ENCODE data around the gene ABCA8. TPM values are rescaled to one million over a fixed set of nuclear protein-coding genes. Genes with fewer than 3 reads are reported as not detected.
"Not testable (repeated sequence)": the region's sequence is repeated elsewhere in the genome, so short reads cannot be mapped to it uniquely, and the experiment has no call there.

Gene ABCA8
- total RNA-seq, 2 donors from 2014 or later: not detected

- H3K4me1 Mint-ChIP-seq; H3K4me3 Mint-ChIP-seq; DNase-seq; H3K27ac Mint-ChIP-seq; H3K9me3 ChIP-seq (ENCODE audit: control insufficient read depth, low read length, poor library complexity, severe bottlenecking); H3K27me3 Mint-ChIP-seq; ATAC-seq; H3K36me3 Mint-ChIP-seq (ENCODE audit: low read depth): not testable (repeated sequence)
These were observed 3.9 kb upstream of the ABCA8 start for GRCh38 chr17:68959117-68959516.

- Mint-ChIP-seq H3K4me1 (no peaks in the 10 kb centered on the region), H3K27ac (no peak overlapping the region), H3K27me3 (peaks cover 6% of the 10 kb centered on the region), H3K36me3 (ENCODE audit: low read depth) (no peaks in the 10 kb centered on the region), H3K4me3 (no peak overlapping the region)
- DNase-seq: no peak
- no peaks in the 10 kb centered on the region for H3K9me3 ChIP-seq (ENCODE audit: control insufficient read depth, low read length, poor library complexity, severe bottlenecking)
- ATAC-seq: no peak
These were observed 2.8 kb upstream of the ABCA8 start for GRCh38 chr17:68957944-68958343.

DNA sequence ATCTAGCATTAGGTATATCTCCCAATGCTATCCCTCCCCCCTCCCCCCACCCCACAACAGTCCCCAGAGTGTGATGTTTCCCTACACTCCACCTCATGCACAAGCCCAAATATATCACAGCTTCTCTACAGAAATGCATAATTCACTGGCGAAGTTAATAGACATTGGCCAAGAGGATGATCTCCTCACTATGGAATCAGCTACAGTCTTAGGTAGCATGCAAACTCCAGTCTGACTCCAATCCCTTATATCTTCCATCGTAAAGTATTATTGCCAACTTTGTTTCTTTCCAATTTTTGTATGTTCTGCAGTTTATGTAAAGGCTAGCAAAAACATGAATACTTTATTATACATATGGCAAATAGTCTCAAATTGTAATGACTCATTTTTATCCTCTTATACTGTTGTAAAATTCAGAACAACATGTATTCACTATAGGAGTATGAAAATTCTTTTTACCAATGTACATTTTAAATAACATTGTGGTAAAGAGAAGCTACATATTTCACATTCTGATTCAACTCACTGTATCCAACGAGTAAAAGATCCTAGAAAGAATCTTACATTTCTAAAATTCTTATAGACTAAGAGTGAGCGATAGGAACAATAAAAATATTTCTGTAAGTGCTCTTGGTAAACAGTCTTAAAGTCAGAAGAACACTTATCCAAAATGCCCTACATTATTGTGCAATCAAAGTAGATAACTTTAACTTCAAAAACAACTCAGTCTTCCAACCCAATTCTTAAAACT is 871 bp downstream of the ABCA8 start:
- Mint-ChIP-seq H3K4me3 (no peak overlapping the region), H3K36me3 (ENCODE audit: low read depth) (no peaks in the 10 kb centered on the region), H3K27me3 (peaks cover 14% of the 10 kb centered on the region), H3K27ac (no peak overlapping the region), H3K4me1 (no peaks in the 10 kb centered on the region)
- no peaks in the 10 kb centered on the region for H3K9me3 ChIP-seq (ENCODE audit: control insufficient read depth, low read length, poor library complexity, severe bottlenecking)
- no peak for ATAC-seq
- DNase-seq: no peak

- no peaks in the 10 kb centered on the region for H3K4me1 Mint-ChIP-seq
- ATAC-seq (no peak), DNase-seq (no peak)
- no peak overlapping the region for H3K27ac Mint-ChIP-seq
- H3K9me3 ChIP-seq (ENCODE audit: control insufficient read depth, low read length, poor library complexity, severe bottlenecking): no peaks in the 10 kb centered on the region
- H3K4me3 Mint-ChIP-seq: no peak overlapping the region
- peaks cover 14% of the 10 kb centered on the region for H3K27me3 Mint-ChIP-seq
- H3K36me3 Mint-ChIP-seq (ENCODE audit: low read depth): no peaks in the 10 kb centered on the region
These were observed 1.7 kb downstream of the ABCA8 start for GRCh38 chr17:68953340-68953997.

GRCh38 chr17:68950725-68951124 is 4.5 kb downstream of the ABCA8 start:
- Mint-ChIP-seq H3K27ac (no peak overlapping the region), H3K27me3 (peaks cover 14% of the 10 kb centered on the region), H3K4me3 (no peak overlapping the region), H3K4me1 (no peaks in the 10 kb centered on the region), H3K36me3 (ENCODE audit: low read depth) (no peaks in the 10 kb centered on the region)
- no peak for DNase-seq
- H3K9me3 ChIP-seq (ENCODE audit: control insufficient read depth, low read length, poor library complexity, severe bottlenecking): no peaks in the 10 kb centered on the region
- no peak for ATAC-seq

- H3K36me3 Mint-ChIP-seq (ENCODE audit: low read depth); H3K4me3 Mint-ChIP-seq; H3K9me3 ChIP-seq (ENCODE audit: control insufficient read depth, low read length, poor library complexity, severe bottlenecking); ATAC-seq; H3K4me1 Mint-ChIP-seq; H3K27me3 Mint-ChIP-seq; DNase-seq; H3K27ac Mint-ChIP-seq: not testable (repeated sequence)
These were observed 7.3 kb downstream of the ABCA8 start for GRCh38 chr17:68947868-68948267.

- no peaks in the 10 kb centered on the region for H3K4me1 Mint-ChIP-seq
- no peaks in the 10 kb centered on the region for H3K9me3 ChIP-seq (ENCODE audit: control insufficient read depth, low read length, poor library complexity, severe bottlenecking)
- ATAC-seq (no peak), DNase-seq (no peak)
- no peak overlapping the region for H3K27ac Mint-ChIP-seq
- H3K4me3 Mint-ChIP-seq: no peak overlapping the region
- peaks cover 7% of the 10 kb centered on the region for H3K27me3 Mint-ChIP-seq
- no peaks in the 10 kb centered on the region for H3K36me3 Mint-ChIP-seq (ENCODE audit: low read depth)
These were observed 10.7 kb downstream of the ABCA8 start for GRCh38 chr17:68944435-68945035.

DNA sequence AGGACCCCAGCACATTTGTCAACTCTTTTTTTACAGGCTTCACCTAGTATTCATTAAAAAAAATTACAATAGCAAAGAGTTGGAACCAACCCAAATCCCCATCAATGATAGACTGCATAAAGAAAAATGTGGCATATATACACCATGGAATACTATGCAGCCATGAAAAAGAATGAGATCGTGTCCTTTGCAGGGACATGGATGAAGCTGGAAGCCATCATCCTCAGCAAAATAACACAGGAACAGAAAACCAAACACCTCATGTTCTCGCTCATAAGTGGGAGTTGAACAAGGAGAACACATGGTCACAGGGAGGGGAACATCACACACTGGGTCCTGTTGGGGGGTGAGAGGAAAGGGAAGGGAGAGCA is 11.4 kb downstream of the ABCA8 start:
- not testable (repeated sequence) for H3K27ac Mint-ChIP-seq; H3K36me3 Mint-ChIP-seq (ENCODE audit: low read depth); H3K4me1 Mint-ChIP-seq; ATAC-seq; H3K4me3 Mint-ChIP-seq; DNase-seq; H3K9me3 ChIP-seq (ENCODE audit: control insufficient read depth, low read length, poor library complexity, severe bottlenecking)
- H3K27me3 Mint-ChIP-seq: peaks cover 13% of the 10 kb centered on the region

- DNase-seq: no peak
- no peaks in the 10 kb centered on the region for H3K36me3 Mint-ChIP-seq (ENCODE audit: low read depth)
- H3K9me3 ChIP-seq (ENCODE audit: control insufficient read depth, low read length, poor library complexity, severe bottlenecking): no peaks in the 10 kb centered on the region
- no peaks in the 10 kb centered on the region for H3K4me1 Mint-ChIP-seq
- no peak for ATAC-seq
- peaks cover 13% of the 10 kb centered on the region for H3K27me3 Mint-ChIP-seq
- H3K27ac Mint-ChIP-seq: no peak overlapping the region
- H3K4me3 Mint-ChIP-seq: no peak overlapping the region
These were observed 11.9 kb downstream of the ABCA8 start for GRCh38 chr17:68943123-68943811.

- H3K9me3 ChIP-seq (ENCODE audit: control insufficient read depth, low read length, poor library complexity, severe bottlenecking): no peaks in the 10 kb centered on the region
- Mint-ChIP-seq H3K27me3 (peaks cover 13% of the 10 kb centered on the region), H3K27ac (no peak overlapping the region), H3K4me1 (no peaks in the 10 kb centered on the region), H3K36me3 (ENCODE audit: low read depth) (no peaks in the 10 kb centered on the region), H3K4me3 (no peak overlapping the region)
- ATAC-seq: no peak
- DNase-seq: no peak
These were observed 12.8 kb downstream of the ABCA8 start for GRCh38 chr17:68942389-68942788.

GRCh38 chr17:68941761-68942160 is 13.4 kb downstream of the ABCA8 start:
- DNase-seq (no peak), ATAC-seq (no peak)
- no peak overlapping the region for H3K4me3 Mint-ChIP-seq
- no peaks in the 10 kb centered on the region for H3K4me1 Mint-ChIP-seq
- no peak overlapping the region for H3K27ac Mint-ChIP-seq
- H3K36me3 Mint-ChIP-seq (ENCODE audit: low read depth): no peaks in the 10 kb centered on the region
- H3K9me3 ChIP-seq (ENCODE audit: control insufficient read depth, low read length, poor library complexity, severe bottlenecking): no peaks in the 10 kb centered on the region
- peaks cover 13% of the 10 kb centered on the region for H3K27me3 Mint-ChIP-seq

DNA sequence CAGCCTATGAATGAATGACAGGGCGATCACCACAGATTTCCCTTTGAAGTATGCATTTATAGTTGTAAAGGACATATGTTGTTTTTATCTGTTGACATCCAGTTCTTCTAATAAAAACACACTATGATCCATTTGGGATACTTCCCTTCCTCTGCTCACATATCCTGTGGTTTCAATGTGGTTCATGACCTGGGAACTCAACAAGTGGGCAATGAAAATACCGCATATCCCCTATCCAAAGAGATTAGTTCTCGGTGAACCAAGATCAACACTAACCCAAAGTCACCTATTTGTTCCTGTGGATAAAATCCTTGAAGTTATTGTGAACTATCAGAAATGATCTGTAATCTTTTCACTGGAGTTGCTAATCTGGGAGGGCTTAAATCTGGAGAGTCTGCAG is 16.0 kb downstream of the ABCA8 start:
- ATAC-seq: no peak
- no peaks in the 10 kb centered on the region for H3K36me3 Mint-ChIP-seq (ENCODE audit: low read depth)
- H3K27me3 Mint-ChIP-seq: peaks cover 22% of the 10 kb centered on the region
- no peak overlapping the region for H3K4me3 Mint-ChIP-seq
- no peak for DNase-seq
- H3K4me1 Mint-ChIP-seq: no peaks in the 10 kb centered on the region
- no peaks in the 10 kb centered on the region for H3K9me3 ChIP-seq (ENCODE audit: control insufficient read depth, low read length, poor library complexity, severe bottlenecking)
- no peak overlapping the region for H3K27ac Mint-ChIP-seq

DNA sequence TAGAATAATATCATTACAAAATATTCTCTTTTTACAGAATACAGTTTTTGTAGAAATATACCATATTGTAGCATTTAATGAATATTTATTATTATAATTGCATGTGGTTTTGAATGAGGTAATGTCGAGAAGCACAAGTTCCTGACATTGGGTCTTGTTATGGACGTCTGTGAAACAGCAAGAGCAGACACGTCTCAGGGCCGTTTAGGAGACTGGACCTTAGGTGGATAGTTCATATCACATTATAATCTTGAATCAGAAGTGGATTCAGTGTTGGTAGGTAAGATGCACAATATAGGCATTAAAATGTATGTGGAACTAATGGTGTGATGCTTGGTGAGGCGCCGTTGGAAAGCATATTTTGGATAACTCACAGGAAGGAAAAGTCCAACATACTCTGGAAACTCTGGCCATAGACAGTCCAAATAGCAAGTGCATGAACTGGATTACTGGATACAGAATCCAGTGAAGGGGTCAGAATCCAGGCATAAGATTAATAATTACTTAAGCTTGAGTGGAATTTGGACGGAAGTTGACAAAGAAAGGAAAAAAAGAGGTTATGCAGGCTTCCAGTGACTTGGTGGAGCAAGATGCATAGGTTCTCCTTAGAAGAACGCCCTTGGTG is 17.2 kb downstream of the ABCA8 start:
- DNase-seq (no peak), ATAC-seq (no peak)
- Mint-ChIP-seq H3K4me3 (no peak overlapping the region), H3K4me1 (no peaks in the 10 kb centered on the region), H3K27ac (no peak overlapping the region), H3K36me3 (ENCODE audit: low read depth) (no peaks in the 10 kb centered on the region), H3K27me3 (peaks cover 22% of the 10 kb centered on the region)
- no peaks in the 10 kb centered on the region for H3K9me3 ChIP-seq (ENCODE audit: control insufficient read depth, low read length, poor library complexity, severe bottlenecking)
